HEK293T (cell line): ENCODE measurements around the gene RPUSD3.

Experiments
- CTCF ChIA-PET: fragments of 350-600 bp; formaldehyde crosslinking; extraction: SDS; loops from one replicate; lab custom pipeline; 2021; ENCODE audit warnings: antibody characterized with exemption, inconsistent platforms; lab: Yijun Ruan, JAX
- POLR2A ChIA-PET: fragments of 350-600 bp; formaldehyde crosslinking; extraction: SDS; loops from one replicate; lab custom pipeline; 2020; ENCODE audit warnings: antibody characterized with exemption, inconsistent platforms; lab: Yijun Ruan, JAX
- DNase-seq: peaks from one replicate; pipeline ENCODE4 v3.0.0; 2012; ENCODE audit warnings: mixed read lengths; ENCODE audit errors: extremely low spot score
- ARNT ChIP-seq: fragments of 450-650 bp; IDR thresholded peaks from 2 replicates; pipeline ENCODE4 v1.6.1; 2017; ENCODE audit warnings: mild to moderate bottlenecking
- BHLHE40 ChIP-seq: fragments of 450-650 bp; IDR thresholded peaks from 2 replicates; pipeline ENCODE4 v1.6.1; 2016; ENCODE audit warnings: mild to moderate bottlenecking, moderate library complexity, borderline replicate concordance
- CTBP1 ChIP-seq: fragments of 450-650 bp; IDR thresholded peaks from 2 replicates; pipeline ENCODE4 v1.6.1; 2016; ENCODE audit warnings: borderline replicate concordance
- ELF4 ChIP-seq: fragments of 450-650 bp; IDR thresholded peaks from 2 replicates; pipeline ENCODE4 v1.6.1; 2017; ENCODE audit warnings: antibody characterized with exemption
- FOXA1 ChIP-seq: fragments of 450-650 bp; IDR thresholded peaks from 2 replicates; pipeline ENCODE4 v1.6.1; 2016; ENCODE audit warnings: mild to moderate bottlenecking
- FOXK2 ChIP-seq: fragments of 450-650 bp; IDR thresholded peaks from 2 replicates; pipeline ENCODE4 v1.6.1; 2016; ENCODE audit warnings: mild to moderate bottlenecking
- FOXM1 ChIP-seq: fragments of 450-650 bp; IDR thresholded peaks from 2 replicates; pipeline ENCODE4 v1.6.1; 2017; ENCODE audit warnings: mild to moderate bottlenecking, borderline replicate concordance
- HDGF ChIP-seq: fragments of 450-650 bp; IDR thresholded peaks from 2 replicates; pipeline ENCODE4 v1.6.1; 2017; ENCODE audit warnings: antibody characterized with exemption, borderline replicate concordance
- L3MBTL2 ChIP-seq: fragments of 450-650 bp; conservative IDR thresholded peaks from 2 replicates; pipeline ENCODE4 v1.6.1; 2016; ENCODE audit warnings: mild to moderate bottlenecking
- LEF1 ChIP-seq: fragments of 450-650 bp; IDR thresholded peaks from 2 replicates; pipeline ENCODE4 v1.6.1; 2017; ENCODE audit warnings: mild to moderate bottlenecking, borderline replicate concordance
- NFRKB ChIP-seq: fragments of 450-650 bp; IDR thresholded peaks from 2 replicates; pipeline ENCODE4 v1.6.1; 2016; ENCODE audit warnings: mild to moderate bottlenecking, moderate library complexity
- PKNOX1 ChIP-seq: fragments of 450-650 bp; IDR thresholded peaks from 2 replicates; pipeline ENCODE4 v1.6.1; 2016
- SP1 ChIP-seq: fragments of 450-650 bp; IDR thresholded peaks from 2 replicates; pipeline ENCODE4 v1.6.1; 2017
- SUZ12 ChIP-seq: fragments of 450-650 bp; IDR thresholded peaks from 2 replicates; pipeline ENCODE4 v1.6.1; 2016; ENCODE audit warnings: mild to moderate bottlenecking
- TARDBP ChIP-seq: fragments of 450-650 bp; IDR thresholded peaks from 2 replicates; pipeline ENCODE4 v1.6.1; 2016
- ZNF384 ChIP-seq: fragments of 450-650 bp; IDR thresholded peaks from 2 replicates; pipeline ENCODE4 v1.6.1; 2016

Gene RPUSD3

GRCh38 chr3:9843715-9844438, at the start of gene RPUSD3:
Gene RPUSD3, minus strand, starts transcription at chr3:9844008. Its CDS starts 18 bp downstream, at chr3:9843990.
- CTCF ChIA-PET, result interaction anchor here (1.1 kb wide), 1 partner anchor 88 kb away, joined by 6 read pairs; no protein-coding TSS in a partner anchor
- POLR2A ChIA-PET, result interaction anchor here (0.6 to 2.5 kb wide), 15 partner anchors 13 to 477 kb away, joined by 3 to 14 read pairs (median 4); partner anchors contain the start of genes ARPC4, CRELD1, EMC3 and FANCD2OS
- DNase-seq, result peak; percentile 100
- TF ChIP-seq ELF4, result no peak
- TF ChIP-seq PKNOX1, result peak; percentile 100
- no peak for TF ChIP-seq FOXM1
- peak; percentile 79 for TF ChIP-seq L3MBTL2
- TF ChIP-seq CTBP1, result no peak

- TF ChIP-seq FOXK2, result no peak
- CTCF ChIA-PET, result interaction anchor here (1.1 to 1.6 kb wide), 2 partner anchors 13 to 42 kb away, joined by 3 to 7 read pairs; partner anchors contain the start of gene CRELD1
- POLR2A ChIA-PET, result interaction anchor here (0.8 to 2.1 kb wide), 5 partner anchors 11 to 224 kb away, joined by 3 to 16 read pairs (median 6); partner anchors contain the start of genes CIDEC, CRELD1, IL17RE and RPUSD3
Measured at GRCh38 chr3:9891072-9891622, 47.3 kb upstream of the RPUSD3 start.

GRCh38 chr3:9890249-9891071, 46.7 kb upstream of the RPUSD3 start, which contains the start of gene JAGN1:
Gene JAGN1, plus strand, starts transcription at chr3:9890610. Its CDS starts 113 bp downstream, at chr3:9890723.
- ChIA-PET CTCF (interaction anchor here (1.1 to 1.6 kb wide), 2 partner anchors 12 to 43 kb away, joined by 3 to 7 read pairs; partner anchors contain the start of gene CRELD1), POLR2A (interaction anchor here (0.6 to 2.1 kb wide), 8 partner anchors 11 to 224 kb away, joined by 3 to 16 read pairs (median 5); partner anchors contain the start of genes CIDEC, CRELD1, IL17RE and RPUSD3)
- DNase-seq, result peak; percentile 91
- TF ChIP-seq L3MBTL2 (peak; percentile 81), ELF4 (peak; percentile 74), BHLHE40 (no peak), CTBP1 (peak; percentile 7; the same call in 1 of the 2 replicates), TARDBP (peak; percentile 76; the same call in 1 of the 2 replicates), FOXM1 (no peak), SP1 (no peak)

More at GRCh38 chr3:9891072-9891622, 47.3 kb upstream of the RPUSD3 start:
- DNase-seq, result no peak

GRCh38 chr3:9889405-9889804, 45.6 kb upstream of the RPUSD3 start:
- POLR2A ChIA-PET, result interaction anchor here (0.7 to 1.6 kb wide), 3 partner anchors 23 to 206 kb away, joined by 3 to 6 read pairs (median 3); no protein-coding TSS in a partner anchor
- CTCF ChIA-PET, result no interaction called here

GRCh38 chr3:9888540-9888939, 44.7 kb upstream of the RPUSD3 start:
- POLR2A ChIA-PET, result no interaction called here
- TF ChIP-seq HDGF (no peak), PKNOX1 (no peak), NFRKB (no peak), ARNT (no peak), FOXA1 (no peak), ELF4 (no peak), L3MBTL2 (no peak), FOXM1 (no peak), ZNF384 (no peak), SUZ12 (no peak), FOXK2 (no peak), SP1 (no peak), LEF1 (no peak), CTBP1 (no peak), TARDBP (no peak), BHLHE40 (no peak)
- CTCF ChIA-PET, result no interaction called here

More at GRCh38 chr3:9889405-9889804, 45.6 kb upstream of the RPUSD3 start:
- DNase-seq, result no peak
- TF ChIP-seq BHLHE40 (no peak), ELF4 (no peak), ARNT (no peak), FOXK2 (no peak), ZNF384 (no peak), FOXA1 (no peak), SUZ12 (no peak)

GRCh38 chr3:9887480-9887879, 43.7 kb upstream of the RPUSD3 start:
- TF ChIP-seq CTBP1, result no peak
- TF ChIP-seq BHLHE40, result no peak
- no peak for TF ChIP-seq ELF4
- no peak for TF ChIP-seq L3MBTL2
- ChIA-PET POLR2A (no interaction called here), CTCF (no interaction called here)
- no peak for DNase-seq

More at GRCh38 chr3:9888540-9888939, 44.7 kb upstream of the RPUSD3 start:
- no peak for DNase-seq
